GM11168 (cell line): ENCODE results near the gene TSPOAP1.

ENCODE experiments used
- in situ Hi-C: fragments of 300-500 bp; cut with MboI; formaldehyde crosslinking; loops from one replicate; pipeline ENCODE4 v1.12.0; 2022; ENCODE audit warnings: low sequenced_read_pairs; ENCODE audit not compliant: unreplicated experiment

TSPOAP1 gene

GRCh38 chr17:58319173-58320162 lies 9.1 kb downstream of the TSPOAP1 start:
- in situ Hi-C loops, result loop anchor here (10.0 kb wide), 1 partner anchor 105 kb away; no protein-coding TSS in a partner anchor

DNA sequence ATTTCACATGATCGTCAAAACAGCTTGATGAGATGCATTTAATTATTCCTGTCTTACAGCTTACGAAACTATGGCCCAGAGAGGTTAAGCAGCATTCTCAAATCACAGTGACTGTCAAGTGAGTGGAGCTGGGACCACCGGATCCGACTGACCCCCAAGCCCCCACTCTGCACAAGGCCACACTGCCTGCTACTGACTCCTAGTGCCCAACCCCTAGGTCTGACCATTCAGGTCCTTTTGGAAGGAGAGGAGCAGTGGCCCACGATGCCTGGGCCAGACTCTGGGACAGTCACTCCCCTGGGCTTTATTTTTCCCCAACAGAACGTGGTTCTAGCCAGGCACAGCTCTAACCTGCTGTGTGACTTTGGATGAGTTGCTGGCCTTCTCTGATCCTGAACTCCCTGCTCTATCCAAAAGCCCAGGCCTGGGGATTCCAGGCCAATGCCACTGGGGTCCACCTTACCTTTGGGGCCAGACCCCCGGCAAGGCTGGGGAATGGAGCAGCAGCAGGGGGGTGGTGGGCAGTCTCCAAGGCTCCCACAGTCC lies 9.9 kb downstream of the TSPOAP1 start:
- in situ Hi-C loops, result loop anchor here (10.0 kb wide), 1 partner anchor 106 kb away; no protein-coding TSS in a partner anchor

GRCh38 chr17:58318065-58318481 lies 10.5 kb downstream of the TSPOAP1 start:
- in situ Hi-C loops, result loop anchor here (10.0 kb wide), 1 partner anchor 107 kb away; no protein-coding TSS in a partner anchor

DNA sequence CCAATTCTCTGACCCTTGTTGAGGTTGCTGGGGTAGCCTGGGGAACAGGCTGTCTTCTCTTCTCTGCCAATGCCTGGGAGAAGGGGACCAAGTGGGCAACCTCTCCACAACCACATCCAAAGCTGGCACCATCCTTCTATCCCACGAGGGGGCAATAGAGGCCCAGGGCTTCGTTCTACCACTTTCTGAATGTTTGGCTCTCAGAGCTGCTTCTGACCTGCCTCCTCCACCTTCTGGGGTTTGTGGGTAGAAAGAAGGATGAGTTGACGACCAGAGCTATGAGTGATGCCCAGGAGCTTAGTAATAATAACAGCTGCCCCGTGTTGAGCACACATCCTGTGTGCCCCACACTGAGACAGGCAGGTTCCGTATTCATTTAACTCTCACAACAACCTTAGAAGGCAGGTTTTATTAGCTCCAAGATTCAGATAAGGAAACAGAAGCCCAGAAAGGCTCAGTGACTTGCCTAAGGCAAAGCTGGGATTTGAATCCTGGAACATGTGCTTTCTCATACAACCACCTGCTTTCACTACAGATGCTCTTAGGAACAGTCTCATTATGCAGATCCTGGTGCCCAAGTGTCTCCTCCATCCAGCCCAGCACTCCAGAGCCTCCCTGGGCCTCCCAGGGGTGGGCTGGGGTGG lies 11.1 kb downstream of the TSPOAP1 start:
- in situ Hi-C loops, result loop anchor here (10.0 kb wide), 1 partner anchor 107 kb away; no protein-coding TSS in a partner anchor

DNA sequence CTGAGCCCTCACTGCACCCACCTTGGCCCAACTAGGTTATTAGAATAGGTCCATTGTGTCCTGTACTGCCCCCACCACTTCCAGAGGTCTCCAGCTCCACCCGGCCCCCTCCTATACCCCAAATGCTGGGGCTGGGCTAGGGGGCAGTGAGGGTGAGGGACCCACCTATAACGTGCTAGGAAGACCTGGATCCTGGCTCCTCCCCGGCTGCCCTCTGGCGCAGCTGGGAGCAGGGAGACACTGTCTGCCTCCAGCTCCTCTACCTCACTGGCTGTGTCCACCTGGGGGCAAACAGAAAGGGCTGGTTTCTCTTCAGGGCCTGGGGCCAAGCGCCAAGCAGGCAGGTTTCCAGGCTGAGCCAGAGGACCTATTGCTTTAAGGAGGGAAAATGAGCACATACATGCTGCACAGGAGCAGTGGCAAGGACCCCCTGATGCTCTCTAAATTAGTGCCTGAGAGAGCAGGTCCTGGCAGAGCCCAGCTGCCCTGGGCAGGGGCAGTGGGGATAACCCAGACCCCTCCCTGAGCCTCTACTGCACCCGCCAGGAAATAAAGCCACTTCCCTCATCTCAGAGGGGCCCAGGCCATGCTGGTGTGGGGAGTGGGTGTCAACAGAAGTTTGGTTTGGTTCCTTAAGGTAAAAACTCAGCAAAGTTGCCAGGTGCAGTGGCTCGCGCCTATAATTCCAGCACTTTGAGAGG lies 12.2 kb downstream of the TSPOAP1 start:
- in situ Hi-C loops, result loop anchor here (10.0 kb wide), 1 partner anchor 108 kb away; no protein-coding TSS in a partner anchor

DNA sequence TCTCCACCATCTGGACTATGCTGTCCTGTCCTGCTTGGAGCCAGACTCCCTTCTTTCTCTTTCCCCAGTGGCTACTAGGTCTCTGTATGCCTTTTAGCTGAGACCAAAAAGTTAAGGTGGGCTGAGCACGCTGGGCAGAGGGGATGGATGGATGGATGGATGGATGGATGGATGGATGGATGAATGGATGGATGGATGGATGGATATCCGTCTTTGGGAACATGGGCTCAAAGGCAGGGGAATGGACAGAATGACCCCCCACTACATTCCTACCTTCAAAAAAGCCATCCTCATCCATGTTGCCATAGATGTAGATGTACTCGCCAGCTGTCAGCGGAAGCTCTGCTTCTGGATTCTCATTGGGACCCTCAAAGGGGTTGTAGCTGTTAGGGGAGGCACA lies 12.8 kb downstream of the TSPOAP1 start:
- in situ Hi-C loops, result loop anchor here (10.0 kb wide), 1 partner anchor 109 kb away; no protein-coding TSS in a partner anchor

- in situ Hi-C loops, result loop anchor here (10.0 kb wide), 1 partner anchor 110 kb away; no protein-coding TSS in a partner anchor
Measured at GRCh38 chr17:58315281-58315711, 13.3 kb downstream of the TSPOAP1 start.

DNA sequence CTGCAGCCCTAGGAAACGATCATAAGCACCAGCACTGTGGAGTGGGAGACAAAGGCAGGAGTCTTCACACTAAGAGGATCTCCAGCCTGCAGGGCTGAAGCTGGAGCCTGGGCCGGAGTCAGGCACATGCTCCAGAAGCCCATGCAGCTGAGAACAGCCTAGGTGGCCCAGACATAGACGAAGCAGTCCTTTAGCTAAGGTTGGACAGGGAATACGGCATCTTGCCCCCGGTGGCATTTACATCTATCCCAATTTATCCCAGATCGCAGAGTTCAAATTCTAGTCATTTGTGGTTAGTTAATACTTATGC lies 13.9 kb downstream of the TSPOAP1 start:
- in situ Hi-C loops, result loop anchor here (10.0 kb wide), 1 partner anchor 110 kb away; no protein-coding TSS in a partner anchor

- in situ Hi-C loops, result loop anchor here (10.0 kb wide), 1 partner anchor 111 kb away; no protein-coding TSS in a partner anchor
Measured at GRCh38 chr17:58313815-58314705, 14.5 kb downstream of the TSPOAP1 start.

GRCh38 chr17:58312829-58313228 lies 15.8 kb downstream of the TSPOAP1 start:
- in situ Hi-C loops, result loop anchor here (10.0 kb wide), 1 partner anchor 112 kb away; no protein-coding TSS in a partner anchor

GRCh38 chr17:58312021-58312630 lies 16.5 kb downstream of the TSPOAP1 start:
- in situ Hi-C loops, result loop anchor here (10.0 kb wide), 1 partner anchor 113 kb away; no protein-coding TSS in a partner anchor

GRCh38 chr17:58311429-58311894 lies 17.1 kb downstream of the TSPOAP1 start:
- in situ Hi-C loops, result loop anchor here (10.0 kb wide), 1 partner anchor 113 kb away; no protein-coding TSS in a partner anchor

- in situ Hi-C loops, result loop anchor here (10.0 kb wide), 1 partner anchor 114 kb away; no protein-coding TSS in a partner anchor
Measured at GRCh38 chr17:58310511-58311428, 17.8 kb downstream of the TSPOAP1 start.

- in situ Hi-C loops, result loop anchor here (5.0 to 10.0 kb wide), 2 partner anchors 92 to 115 kb away; no protein-coding TSS in a partner anchor
Measured at GRCh38 chr17:58309918-58310259, 18.7 kb downstream of the TSPOAP1 start.

DNA sequence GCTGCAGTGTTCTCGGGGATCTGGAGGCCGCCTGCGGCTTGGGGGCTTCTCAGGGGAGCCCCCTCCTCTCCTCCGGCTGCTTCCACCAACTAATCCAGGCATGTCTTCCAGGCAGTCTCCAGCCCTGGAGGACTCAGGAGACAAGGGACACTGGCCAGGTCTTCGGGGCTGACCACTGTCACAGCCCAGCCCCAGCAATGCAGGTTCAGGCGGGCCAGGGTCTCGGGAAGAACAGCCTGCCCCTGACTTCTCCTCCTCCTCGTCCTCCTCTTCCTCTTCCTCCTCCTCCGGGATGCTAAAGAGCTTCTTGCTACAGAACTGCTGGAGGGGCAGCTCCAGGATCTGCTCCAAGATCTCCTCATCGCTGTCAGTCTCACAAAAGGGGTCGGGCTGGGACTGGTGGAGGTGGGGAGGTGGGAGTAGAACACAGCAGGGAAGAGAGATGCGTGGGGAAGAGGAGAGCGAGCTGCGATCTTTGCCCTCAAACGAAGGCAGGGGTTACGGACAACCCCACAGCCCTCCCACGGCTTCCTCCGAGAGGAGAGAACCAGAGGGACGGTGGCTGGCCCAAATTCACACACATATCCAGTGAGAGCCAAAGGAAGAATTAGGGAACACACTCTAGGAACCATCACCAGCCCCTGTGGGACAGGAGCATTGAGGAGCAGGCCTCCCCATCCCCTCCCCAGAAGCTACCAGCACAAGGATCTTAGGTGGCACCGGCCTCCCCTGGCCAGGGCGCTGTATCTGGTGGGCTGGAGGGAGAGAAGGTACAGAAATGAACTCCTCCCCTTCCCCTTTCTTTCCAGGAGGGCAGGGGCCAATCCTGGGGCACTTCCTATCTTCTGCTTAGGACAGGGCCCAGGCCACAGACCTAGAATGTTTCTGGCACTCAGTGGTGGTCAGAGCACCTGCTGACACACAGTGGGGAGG lies 19.3 kb downstream of the TSPOAP1 start:
- in situ Hi-C loops, result loop anchor here (5.0 kb wide), 1 partner anchor 93 kb away; no protein-coding TSS in a partner anchor
